GM21423 (cell line): ENCODE results near the gene TAGLN.
"Not testable (repeated sequence)": the region's sequence is repeated elsewhere in the genome, so short reads cannot be mapped to it uniquely, and the experiment has no call there.

Experiments used
- ATAC-seq: cut with Tn5 transposase; IDR thresholded peaks from one replicate; pipeline ENCODE4 v1.9.1; 2021; ENCODE audit warnings: mild to moderate bottlenecking, moderate library complexity; ENCODE audit not compliant: unreplicated experiment

Gene TAGLN

DNA sequence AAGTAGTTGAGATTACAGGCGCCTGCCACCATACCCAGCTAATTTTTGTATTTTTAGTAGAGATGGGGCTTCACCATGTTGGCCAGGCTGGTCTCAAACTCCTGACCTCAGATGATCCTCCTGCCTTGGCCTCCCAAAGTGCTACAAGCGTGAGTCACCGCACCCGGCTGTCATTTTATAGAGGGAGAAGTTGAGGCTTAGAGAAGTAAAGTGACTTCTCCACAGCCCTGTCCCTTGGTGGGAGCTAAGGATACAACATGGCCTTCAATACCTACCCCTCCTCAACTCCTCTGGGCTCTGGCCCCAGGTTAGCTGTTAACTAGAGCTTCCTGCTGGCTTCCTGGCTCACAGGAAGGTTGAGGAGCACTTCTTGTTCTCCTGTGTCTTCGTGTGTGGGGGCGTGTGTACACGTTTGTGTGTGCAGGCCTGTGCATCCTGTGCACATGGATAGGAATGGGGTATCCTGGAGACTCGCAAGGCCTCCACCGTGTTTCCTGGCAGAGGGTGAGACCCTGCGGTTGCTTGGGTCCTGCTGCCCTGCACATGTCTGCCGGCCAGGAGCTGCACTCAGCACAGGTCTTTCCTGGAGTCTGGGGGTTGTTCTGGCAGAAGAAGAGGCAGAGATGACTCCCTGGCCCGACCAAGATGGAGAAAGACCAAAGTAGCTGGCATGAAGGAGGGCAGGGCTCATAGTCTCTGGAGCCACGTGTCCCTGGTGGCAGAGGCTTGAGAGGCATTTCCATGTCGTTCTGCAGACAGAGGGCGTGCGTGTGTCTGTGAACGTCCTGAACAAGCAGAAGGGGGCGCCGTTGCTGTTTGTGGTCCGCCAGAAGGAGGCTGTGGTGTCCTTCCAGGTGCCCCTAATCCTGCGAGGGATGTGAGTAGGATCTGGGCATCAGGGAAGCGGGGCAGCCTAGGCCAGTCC lies 18.2 kb upstream of the TAGLN start:
- no peak for ATAC-seq

DNA sequence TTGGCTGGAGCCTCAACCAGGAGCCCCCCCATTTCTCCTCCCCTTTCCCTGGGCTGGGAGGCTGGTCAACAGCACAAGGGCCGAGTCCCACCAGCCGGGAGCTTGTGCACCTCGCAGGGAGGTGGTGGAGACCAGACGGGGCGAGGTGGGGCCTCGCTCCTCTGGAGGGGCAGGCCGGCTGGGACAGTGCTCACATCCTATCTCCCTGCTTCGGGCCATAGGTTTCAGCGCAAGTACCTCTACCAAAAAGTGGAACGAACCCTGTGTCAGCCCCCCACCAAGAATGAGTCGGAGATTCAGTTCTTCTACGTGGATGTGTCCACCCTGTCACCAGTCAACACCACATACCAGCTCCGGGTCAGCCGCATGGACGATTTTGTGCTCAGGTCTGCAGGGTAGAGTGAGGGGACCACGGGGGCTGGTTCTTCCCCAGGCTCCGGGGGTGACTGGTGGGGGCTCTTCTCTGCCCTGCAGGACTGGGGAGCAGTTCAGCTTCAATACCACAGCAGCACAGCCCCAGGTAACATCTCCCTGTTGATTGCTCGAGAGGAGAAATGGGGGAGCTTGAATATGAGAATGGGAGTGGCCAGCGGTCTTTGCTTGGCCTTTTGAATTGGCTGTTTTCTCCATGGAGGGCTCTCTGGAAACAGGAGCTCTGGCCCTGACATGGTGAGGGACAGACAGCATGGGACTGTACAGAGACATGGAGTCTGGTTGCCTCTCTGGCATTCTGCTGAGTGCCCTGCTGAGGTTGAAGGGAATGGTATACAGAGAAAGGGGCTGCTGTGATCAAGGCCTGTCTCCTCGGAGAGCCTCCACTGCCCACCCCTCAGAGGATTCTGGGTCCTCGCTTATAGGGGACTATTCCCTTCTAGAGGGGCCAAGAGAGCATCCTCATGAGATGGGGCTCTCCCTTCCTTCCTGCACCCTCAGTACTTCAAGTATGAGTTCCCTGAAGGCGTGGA lies 17.3 kb upstream of the TAGLN start:
- ATAC-seq: no peak

DNA sequence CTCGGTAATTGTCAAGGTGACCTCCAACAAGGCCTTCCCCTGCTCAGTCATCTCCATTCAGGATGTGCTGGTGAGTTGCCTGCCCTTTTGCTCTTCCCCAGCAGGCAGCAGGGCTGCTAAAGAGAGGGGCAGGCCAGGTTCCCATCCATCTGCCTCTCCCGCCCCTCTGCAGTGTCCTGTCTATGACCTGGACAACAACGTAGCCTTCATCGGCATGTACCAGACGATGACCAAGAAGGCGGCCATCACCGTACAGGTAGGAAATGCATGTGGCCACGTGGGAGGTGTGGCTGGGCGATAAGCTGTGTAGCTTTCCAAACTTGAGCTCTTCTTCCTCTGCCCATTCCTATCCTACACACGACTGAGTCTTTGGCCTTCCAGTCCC lies 16.6 kb upstream of the TAGLN start:
- no peak for ATAC-seq

DNA sequence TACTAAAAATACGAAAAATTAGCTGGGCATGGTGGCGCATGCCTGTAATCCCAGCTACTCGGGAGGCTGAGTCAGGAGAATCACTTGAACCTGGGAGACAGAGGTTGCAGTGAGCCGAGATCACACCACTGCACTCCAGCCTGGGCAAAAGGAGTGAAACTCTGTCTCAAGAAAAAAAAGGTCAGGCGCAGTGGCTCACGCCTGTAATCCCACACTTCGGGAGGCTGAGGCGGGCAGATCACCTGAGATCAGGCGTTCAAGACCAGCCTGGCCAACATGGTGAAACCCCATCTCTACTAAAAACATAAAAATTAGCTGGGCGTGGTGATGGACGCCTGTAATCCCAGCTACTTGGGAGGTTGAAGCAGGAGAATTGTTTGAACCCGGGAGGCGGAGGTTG lies 16.0 kb upstream of the TAGLN start:
- not testable (repeated sequence) for ATAC-seq

DNA sequence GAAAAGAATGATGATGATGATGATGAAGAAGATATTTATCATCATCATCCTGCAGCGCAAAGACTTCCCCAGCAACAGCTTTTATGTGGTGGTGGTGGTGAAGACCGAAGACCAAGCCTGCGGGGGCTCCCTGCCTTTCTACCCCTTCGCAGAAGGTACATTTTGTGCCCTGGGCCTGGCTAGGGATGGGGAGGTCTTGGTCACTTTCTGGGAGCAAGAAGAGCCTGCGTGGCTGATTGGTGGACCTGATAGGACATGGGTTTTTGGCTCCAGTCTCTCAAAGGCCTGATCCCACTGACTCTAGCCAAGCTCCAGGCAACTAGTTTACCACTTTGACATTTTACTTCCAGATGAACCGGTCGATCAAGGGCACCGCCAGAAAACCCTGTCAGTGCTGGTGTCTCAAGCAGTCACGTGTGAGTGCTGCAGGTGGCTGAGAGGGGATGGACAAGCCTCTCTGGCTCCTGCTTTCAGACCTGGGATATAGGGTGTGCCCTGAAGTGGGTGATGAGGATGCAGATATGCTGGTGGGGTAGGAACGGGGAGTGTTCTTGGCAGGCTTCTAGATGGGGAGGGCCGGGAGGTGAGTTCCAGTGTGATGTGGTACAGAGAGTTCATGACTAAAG lies 15.3 kb upstream of the TAGLN start:
- no peak for ATAC-seq

DNA sequence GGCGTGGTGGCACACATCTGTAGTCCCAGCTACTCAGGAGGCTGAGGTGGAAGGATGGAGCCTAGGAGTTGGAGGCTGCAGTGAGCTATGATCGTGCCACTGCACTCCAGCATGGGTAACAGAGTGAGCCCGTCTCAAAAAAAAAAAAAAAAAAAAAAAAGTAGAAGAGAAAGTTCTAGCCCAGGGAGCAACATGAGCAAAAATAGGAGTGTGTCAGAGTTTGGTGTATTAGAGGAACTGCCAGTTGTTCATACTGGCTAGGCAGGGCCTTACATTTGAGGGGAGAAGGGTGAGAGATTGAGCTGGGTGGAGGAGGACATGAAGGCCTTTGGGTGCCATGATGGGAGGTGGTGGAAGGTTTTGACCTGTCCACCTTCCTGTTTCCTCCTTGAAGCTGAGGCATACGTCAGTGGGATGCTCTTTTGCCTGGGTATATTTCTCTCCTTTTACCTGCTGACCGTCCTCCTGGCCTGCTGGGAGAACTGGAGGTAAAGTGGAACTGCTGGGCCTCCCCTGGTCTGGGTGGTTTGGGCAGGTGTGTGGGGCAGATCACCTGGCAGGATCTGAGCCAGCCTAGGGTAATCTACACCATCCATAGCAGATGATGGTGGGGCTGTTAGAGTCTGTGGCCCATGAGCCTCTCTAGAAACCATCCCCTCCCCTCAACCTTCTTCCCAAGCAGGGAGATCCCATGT lies 13.3 kb upstream of the TAGLN start:
- ATAC-seq: no peak

DNA sequence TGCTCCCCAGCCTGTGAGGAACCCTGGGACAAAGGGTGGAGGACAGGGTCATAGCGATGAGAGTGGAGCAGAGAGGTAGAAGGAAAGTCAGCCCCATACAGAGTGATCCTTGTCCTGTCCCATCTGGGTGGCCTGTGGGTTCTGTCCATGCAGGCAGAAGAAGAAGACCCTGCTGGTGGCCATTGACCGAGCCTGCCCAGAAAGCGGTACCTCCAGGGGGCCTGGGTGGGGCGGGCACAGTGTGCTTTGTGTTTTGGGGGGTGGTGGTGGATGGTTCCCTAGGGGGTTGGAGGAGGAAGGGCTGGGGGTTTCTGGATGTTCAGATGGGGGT lies 12.8 kb upstream of the TAGLN start:
- no peak for ATAC-seq

DNA sequence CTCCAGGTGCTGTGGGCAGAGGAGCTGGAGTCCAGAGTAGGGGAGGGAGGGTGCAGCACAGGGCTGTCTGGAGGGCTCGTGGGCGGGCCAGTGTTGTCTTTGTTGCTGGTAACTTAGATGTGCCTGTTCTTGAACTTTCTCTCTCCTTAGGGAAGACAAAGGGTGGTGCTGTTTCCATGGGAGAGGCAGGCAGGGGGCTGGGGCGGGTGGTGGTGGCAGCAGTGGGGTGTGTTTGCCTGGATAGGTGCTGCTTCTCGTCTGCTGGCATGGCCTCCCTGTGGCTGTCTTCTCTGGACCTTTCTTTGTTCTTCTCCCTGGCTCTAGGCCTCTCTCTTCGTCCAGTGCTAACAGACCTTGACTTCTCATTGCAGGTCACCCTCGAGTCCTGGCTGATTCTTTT lies 12.2 kb upstream of the TAGLN start:
- no peak for ATAC-seq

DNA sequence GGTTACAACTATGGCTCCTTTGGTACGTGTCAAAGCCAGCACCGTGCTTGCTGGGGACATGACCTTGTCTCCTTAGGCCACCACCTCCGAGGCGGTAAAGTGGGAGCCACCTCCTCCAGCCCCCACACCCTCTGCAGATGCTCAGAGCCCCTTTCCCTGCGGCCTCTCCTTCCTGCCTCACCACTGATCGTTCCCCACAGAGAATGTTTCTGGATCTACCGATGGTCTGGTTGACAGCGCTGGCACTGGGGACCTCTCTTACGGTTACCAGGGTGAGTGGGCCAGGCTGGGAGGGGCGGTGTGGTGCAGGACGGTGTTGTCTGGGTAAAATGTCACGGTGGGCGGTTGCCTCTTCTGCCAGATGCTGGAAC lies 11.8 kb upstream of the TAGLN start:
- ATAC-seq: no peak

DNA sequence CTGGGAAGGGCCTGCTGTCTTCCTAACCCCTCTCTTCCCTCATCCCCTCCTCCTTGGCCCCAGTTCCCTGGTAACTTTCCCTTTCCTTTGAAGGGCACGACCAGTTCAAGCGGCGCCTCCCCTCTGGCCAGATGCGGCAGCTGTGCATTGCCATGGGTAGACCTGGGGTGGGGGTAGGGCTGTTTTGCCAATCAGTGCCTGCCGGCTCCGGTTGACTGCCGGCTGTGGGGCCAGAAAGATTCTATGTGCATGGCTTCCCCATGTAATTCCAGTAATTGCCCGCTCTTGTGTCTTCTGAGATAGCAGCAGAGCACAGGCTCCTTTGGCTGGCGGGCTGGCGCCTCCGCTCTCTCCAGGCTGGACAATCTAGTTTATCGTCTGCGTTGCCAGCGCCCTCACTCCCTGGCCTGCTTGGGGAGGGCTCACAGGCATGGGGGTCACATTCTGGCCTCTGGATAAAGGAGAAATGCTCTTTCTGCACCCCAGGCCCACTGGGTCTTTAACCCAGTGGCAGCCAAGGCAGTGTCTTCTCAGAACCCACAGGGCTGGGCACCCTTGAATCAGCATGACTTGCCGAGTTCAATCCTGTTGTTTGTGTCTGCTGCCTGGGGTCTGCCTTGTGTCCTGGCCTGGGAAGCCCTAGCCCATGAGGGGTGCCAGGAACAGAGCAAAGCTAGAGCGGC lies 11.2 kb upstream of the TAGLN start:
- ATAC-seq: no peak

DNA sequence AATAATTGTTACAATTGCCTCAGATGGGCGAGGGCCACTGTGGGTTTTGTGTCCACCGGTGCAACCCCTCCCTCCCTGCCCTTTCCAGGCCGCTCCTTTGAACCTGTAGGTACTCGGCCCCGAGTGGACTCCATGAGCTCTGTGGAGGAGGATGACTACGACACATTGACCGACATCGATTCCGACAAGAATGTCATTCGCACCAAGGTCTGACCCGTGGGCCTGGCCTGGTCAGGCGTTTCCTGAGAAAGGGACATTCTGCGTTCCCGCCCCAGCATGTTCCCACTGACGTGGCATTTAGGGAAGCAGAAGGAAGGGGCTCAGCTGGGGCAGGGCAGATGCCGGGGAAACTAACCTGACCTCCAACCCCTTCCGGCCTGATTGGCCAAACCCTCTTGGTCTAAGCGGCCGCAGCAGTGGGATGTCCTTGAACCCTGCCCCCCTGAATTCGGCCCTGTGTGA lies 10.5 kb upstream of the TAGLN start:
- ATAC-seq: no peak

DNA sequence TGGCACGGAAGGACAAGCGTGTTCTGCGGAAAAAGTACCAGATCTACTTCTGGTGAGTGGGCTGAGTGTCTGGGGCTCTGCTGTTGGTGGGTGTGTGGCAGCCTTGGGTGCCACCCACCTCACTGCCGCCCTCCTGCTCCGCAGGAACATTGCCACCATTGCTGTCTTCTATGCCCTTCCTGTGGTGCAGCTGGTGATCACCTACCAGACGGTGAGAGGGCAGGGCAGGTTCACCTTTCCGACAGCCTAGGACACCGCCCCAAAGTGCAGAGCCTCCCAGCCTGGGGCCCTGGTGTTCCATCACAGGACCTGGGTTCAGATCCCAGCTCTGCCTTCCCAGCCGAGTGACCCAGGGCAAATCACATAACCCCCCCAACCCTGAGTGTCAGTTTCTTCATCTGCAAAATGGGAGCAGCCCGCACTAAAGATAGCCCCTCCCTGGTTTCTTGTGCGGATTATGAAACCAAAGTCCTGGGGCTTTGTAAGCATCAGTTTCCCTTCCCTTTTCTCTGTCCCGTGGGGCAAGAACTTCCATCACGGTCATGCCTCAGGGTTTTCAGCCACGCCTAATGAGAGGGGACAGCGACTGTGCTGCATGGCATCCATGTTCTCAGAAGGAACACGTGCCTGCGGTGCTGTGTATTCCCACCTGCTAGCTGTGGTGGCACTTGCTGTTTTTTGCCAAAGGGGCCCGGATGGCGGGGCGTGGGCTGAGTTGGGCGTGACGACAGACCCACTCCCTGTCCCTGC lies 9.8 kb upstream of the TAGLN start:
- peak; percentile 69 for ATAC-seq

DNA sequence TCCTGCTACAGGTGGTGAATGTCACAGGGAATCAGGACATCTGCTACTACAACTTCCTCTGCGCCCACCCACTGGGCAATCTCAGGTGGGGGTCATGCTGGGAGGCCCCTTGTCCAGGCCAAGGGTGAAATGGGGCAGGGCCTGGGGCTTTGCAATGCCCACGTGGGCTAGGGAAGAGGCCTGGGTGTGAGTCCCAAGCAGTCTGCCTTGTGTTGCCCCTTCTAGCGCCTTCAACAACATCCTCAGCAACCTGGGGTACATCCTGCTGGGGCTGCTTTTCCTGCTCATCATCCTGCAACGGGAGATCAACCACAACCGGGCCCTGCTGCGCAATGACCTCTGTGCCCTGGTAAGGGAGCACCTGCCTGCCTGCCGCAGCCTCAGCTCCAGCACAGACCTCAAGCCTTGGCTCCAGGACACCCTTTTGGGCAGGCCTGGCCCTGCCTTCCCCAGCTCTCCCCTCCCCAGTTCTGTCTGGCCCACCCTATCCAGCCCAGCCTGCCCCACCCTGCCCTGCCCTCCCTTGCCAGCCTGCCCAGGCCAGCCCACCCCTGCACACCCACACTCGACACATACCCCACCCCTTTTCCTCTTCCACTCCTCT lies 9.1 kb upstream of the TAGLN start:
- no peak for ATAC-seq

DNA sequence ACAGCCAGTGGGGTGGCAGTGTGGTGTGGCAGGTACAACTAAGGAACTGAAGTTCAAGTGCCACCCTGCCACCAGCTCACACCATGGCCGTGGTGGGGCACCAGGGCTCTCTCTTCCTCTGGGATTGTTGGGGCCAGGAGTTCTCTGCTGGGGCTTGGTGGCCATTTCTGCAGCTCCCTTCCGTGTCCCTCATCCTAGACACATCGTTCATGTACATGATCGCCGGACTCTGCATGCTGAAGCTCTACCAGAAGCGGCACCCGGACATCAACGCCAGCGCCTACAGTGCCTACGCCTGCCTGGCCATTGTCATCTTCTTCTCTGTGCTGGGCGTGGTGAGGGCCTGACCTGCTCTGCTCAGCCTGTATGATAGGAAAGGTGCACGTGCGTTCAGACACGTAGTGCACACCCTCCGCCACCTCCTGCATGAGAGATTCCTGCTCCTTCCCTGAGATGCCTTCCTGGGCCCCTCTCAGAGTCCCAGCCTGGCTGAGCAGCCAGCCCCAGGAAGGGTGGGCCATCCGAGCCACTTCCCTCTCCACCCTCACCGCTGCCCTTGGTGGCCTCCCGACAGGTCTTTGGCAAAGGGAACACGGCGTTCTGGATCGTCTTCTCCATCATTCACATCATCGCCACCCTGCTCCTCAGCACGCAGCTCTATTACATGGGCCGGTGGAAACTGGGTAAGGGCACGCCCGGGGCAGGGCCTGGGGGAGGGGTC lies 7.3 kb upstream of the TAGLN start:
- ATAC-seq: no peak

DNA sequence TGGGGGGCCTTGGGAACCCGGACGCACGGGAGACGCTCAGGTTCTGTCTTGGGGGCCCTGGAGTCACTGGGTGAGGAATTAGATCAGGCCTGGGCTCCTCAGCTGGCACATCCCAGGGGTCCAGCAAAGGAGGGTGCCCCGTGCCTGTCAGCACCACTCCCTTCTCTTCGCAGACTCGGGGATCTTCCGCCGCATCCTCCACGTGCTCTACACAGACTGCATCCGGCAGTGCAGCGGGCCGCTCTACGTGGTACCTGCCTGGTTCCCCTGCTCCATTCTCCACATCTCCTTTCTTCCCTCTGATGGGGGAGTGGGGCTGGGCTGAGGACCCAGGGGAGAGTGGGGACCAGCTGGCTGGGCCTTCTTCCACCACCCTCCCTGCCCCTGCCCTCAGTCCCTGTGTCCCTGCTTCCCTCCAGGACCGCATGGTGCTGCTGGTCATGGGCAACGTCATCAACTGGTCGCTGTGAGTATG lies 6.7 kb upstream of the TAGLN start:
- no peak for ATAC-seq

DNA sequence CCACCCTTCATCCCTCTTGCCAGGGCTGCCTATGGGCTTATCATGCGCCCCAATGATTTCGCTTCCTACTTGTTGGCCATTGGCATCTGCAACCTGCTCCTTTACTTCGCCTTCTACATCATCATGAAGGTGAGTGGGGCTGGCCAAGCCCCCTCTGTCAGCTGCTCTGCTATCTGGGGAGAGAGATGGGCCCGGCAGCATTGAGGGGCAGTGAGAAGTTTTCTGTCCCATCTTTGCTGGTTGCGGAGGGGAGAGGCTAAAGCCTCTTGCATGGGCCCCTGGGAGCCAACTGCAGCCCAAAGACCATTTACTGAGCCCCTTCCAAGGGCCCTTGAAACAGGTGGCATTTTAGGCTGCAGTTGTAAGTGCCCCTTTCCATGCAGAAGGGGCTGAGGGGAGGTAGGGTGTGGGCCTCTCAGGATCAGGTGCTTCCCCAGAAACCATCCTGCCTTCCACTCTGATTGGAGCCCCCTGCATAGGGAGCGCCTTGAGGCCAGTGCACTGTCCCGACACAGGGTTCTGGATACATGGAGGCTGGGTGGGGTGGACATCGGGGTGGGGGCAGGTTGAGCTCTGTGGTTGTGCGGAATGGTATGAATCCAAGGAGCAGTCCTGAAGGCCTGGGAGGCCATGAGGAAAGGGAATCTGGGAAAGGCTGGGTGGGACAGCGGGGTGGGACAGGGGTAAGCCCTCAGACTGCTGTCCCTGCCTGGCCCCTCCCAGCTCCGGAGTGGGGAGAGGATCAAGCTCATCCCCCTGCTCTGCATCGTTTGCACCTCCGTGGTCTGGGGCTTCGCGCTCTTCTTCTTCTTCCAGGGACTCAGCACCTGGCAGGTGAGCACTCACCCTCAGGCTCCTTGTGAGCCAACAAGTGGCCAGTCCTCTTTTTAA lies 5.8 kb upstream of the TAGLN start:
- ATAC-seq: no peak

DNA sequence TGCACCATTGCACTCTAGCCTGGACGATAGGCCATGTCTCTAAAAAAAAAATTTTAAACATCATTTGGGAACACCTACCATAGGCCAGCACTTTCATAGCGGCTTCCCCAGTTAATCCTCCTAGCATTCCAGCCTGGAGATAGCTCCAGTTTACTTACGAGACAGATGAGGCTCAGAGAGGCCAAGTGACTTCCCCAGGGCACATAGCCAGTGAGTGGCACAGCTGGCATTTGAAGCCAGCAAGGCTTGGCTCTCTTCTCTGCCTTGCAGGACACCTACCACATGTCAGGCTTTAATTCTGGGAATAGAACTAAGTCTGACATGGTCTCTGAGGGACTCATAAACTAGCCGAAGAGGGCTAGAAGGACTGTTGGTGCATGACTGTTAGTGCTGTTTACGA lies 4.9 kb upstream of the TAGLN start:
- no peak for ATAC-seq
